Duodenal mucosa (tissue), 2 donors: ENCODE measurements around the gene TGM2.
A peak's percentile ranks its signal among the peaks of the same experiment; 100 is the strongest.
"Not testable (repeated sequence)": the region's sequence is repeated elsewhere in the genome, so short reads cannot be mapped to it uniquely, and the experiment has no call there.

Experiments
- H3K27ac ChIP-seq: one replicate; pipeline ENCODE4 v1.7.0; 2013; ENCODE audit warnings: low read depth, low read length
- H3K27me3 ChIP-seq, 2 donors: one replicate each; pipeline ENCODE4 v1.7.0; 2013; ENCODE audit warnings: low read length in 2 of 2, control low read depth in 1 of 2; ENCODE audit not compliant: insufficient read depth in 2 of 2, control insufficient read depth in 1 of 2
- H3K36me3 ChIP-seq, 2 donors: one replicate each; pipeline ENCODE4 v1.7.0; 2013; ENCODE audit warnings: low read length in 2 of 2, control low read depth in 1 of 2; ENCODE audit not compliant: insufficient read depth in 2 of 2, control insufficient read depth in 1 of 2
- H3K4me1 ChIP-seq, 2 donors: one replicate each; pipeline ENCODE4 v1.7.0; 2013; ENCODE audit warnings: low read length in 2 of 2, control low read depth in 1 of 2; ENCODE audit not compliant: insufficient read depth in 2 of 2, control insufficient read depth in 1 of 2
- H3K4me3 ChIP-seq, 2 donors: one replicate each; pipeline ENCODE4 v1.7.0; 2013; ENCODE audit warnings: low read length in 2 of 2, low read depth in 1 of 2
- H3K9ac ChIP-seq, 2 donors: one replicate each; pipeline ENCODE4 v1.7.0; 2013; ENCODE audit warnings: low read length in 2 of 2, low read depth in 1 of 2
- H3K9me3 ChIP-seq, 2 donors: one replicate each; pipeline ENCODE4 v1.7.0; 2013; ENCODE audit warnings: low read length in 2 of 2, control low read depth in 1 of 2; ENCODE audit not compliant: control insufficient read depth in 1 of 2

TGM2 gene

GRCh38 chr20:38109591-38110524 lies 55.2 kb downstream of the TGM2 start:
- Histone ChIP-seq H3K4me1 (peaks cover 21 to 25% of the 10 kb centered on the region in 2 donors), H3K9me3 (no peaks in the 10 kb centered on the region), H3K9ac (no peak overlapping the region), H3K27me3 (no peaks in the 10 kb centered on the region), H3K36me3 (no peaks in the 10 kb centered on the region), H3K4me3 (no peak overlapping the region), H3K27ac (peak overlapping the region; percentile 24)

GRCh38 chr20:38108986-38109541 lies 56.0 kb downstream of the TGM2 start:
- Histone ChIP-seq H3K27me3 (no peaks in the 10 kb centered on the region), H3K36me3 (no peaks in the 10 kb centered on the region), H3K4me1 (peaks cover 20 to 21% of the 10 kb centered on the region in 2 donors), H3K27ac (no peak overlapping the region), H3K9me3 (no peaks in the 10 kb centered on the region), H3K9ac (no peak overlapping the region), H3K4me3 (no peak overlapping the region)

GRCh38 chr20:38108438-38108985 lies 56.6 kb downstream of the TGM2 start:
- no peaks in the 10 kb centered on the region for H3K27me3 ChIP-seq
- H3K9ac ChIP-seq = no peak overlapping the region
- no peaks in the 10 kb centered on the region for H3K9me3 ChIP-seq

GRCh38 chr20:38107916-38108315 lies 57.2 kb downstream of the TGM2 start:
- not testable (repeated sequence) for H3K27me3 ChIP-seq, H3K36me3 ChIP-seq, H3K27ac ChIP-seq, H3K9ac ChIP-seq, H3K4me3 ChIP-seq, H3K9me3 ChIP-seq
- H3K4me1 ChIP-seq = peaks cover 14 to 17% of the 10 kb centered on the region in 2 donors

More at GRCh38 chr20:38108438-38108985, 56.6 kb downstream of the TGM2 start:
- peaks cover 14 to 18% of the 10 kb centered on the region in 2 donors for H3K4me1 ChIP-seq
- no peak overlapping the region for H3K27ac ChIP-seq
- H3K4me3 ChIP-seq = no peak overlapping the region
- no peaks in the 10 kb centered on the region for H3K36me3 ChIP-seq

GRCh38 chr20:38107386-38107785 lies 57.7 kb downstream of the TGM2 start:
- not testable (repeated sequence) for H3K27ac ChIP-seq, H3K27me3 ChIP-seq, H3K4me3 ChIP-seq, H3K9me3 ChIP-seq, H3K36me3 ChIP-seq, H3K9ac ChIP-seq
- H3K4me1 ChIP-seq = peaks cover 14 to 17% of the 10 kb centered on the region in 2 donors

- Histone ChIP-seq H3K4me3 (no peak overlapping the region), H3K9me3 (no peaks in the 10 kb centered on the region), H3K9ac (no peak overlapping the region), H3K27me3 (no peaks in the 10 kb centered on the region), H3K36me3 (no peaks in the 10 kb centered on the region), H3K27ac (no peak overlapping the region), H3K4me1 (peaks cover 14 to 17% of the 10 kb centered on the region in 2 donors)
These were observed 58.6 kb downstream of the TGM2 start for GRCh38 chr20:38106461-38106860.

GRCh38 chr20:38104285-38104684 lies 60.8 kb downstream of the TGM2 start:
- peaks cover under 1 to 5% of the 10 kb centered on the region in 2 donors for H3K4me1 ChIP-seq
- no peak overlapping the region for H3K4me3 ChIP-seq
- no peaks in the 10 kb centered on the region for H3K36me3 ChIP-seq
- H3K27me3 ChIP-seq = no peaks in the 10 kb centered on the region
- H3K9ac ChIP-seq = no peak overlapping the region
- no peak overlapping the region for H3K27ac ChIP-seq
- no peaks in the 10 kb centered on the region for H3K9me3 ChIP-seq

- not testable (repeated sequence) for H3K27me3 ChIP-seq, H3K36me3 ChIP-seq, H3K9me3 ChIP-seq, H3K4me1 ChIP-seq, H3K27ac ChIP-seq, H3K4me3 ChIP-seq, H3K9ac ChIP-seq
These were observed 62.9 kb downstream of the TGM2 start for GRCh38 chr20:38102206-38102605.

- Histone ChIP-seq H3K9ac (no peak overlapping the region), H3K4me1 (peaks cover 10 to 13% of the 10 kb centered on the region in 2 donors), H3K4me3 (no peak overlapping the region), H3K36me3 (no peaks in the 10 kb centered on the region), H3K27ac (no peak overlapping the region), H3K9me3 (no peaks in the 10 kb centered on the region), H3K27me3 (no peaks in the 10 kb centered on the region)
These were observed 66.1 kb downstream of the TGM2 start for GRCh38 chr20:38098952-38099351.

- peaks cover 4 to 13% of the 10 kb centered on the region in 2 donors for H3K36me3 ChIP-seq
- H3K4me3 ChIP-seq = no peak overlapping the region
- H3K9me3 ChIP-seq = no peaks in the 10 kb centered on the region
- no peaks in the 10 kb centered on the region for H3K27me3 ChIP-seq
- H3K4me1 ChIP-seq = peaks cover 18 to 22% of the 10 kb centered on the region in 2 donors
- H3K9ac ChIP-seq = no peak overlapping the region
- H3K27ac ChIP-seq = peak overlapping the region; percentile 34
These were observed 69.9 kb downstream of the TGM2 start for GRCh38 chr20:38095017-38095686.
